Left lung (tissue), 10 donors: ENCODE data around the gene PLEKHJ1. TPM values are rescaled to one million over a fixed set of nuclear protein-coding genes. Genes with fewer than 3 reads are reported as not detected.

Source experiments
- ATAC-seq: fragments of 200-7000 bp; cut with Tn5 transposase; one replicate; pipeline ENCODE4 v1.9.1; 2020; ENCODE audit warnings: moderate library complexity
- DNase-seq, 4 donors: peaks; one replicate each; pipeline ENCODE4 v3.0.0-alpha.2; 2013 to 2020
- H3K27ac ChIP-seq, 2 donors: fragments of 200-600 bp; sonication (generic) in 1 of 2; one replicate each; pipeline versions ENCODE4 v1.5.0 to v1.8.0; 2020 to 2021
- H3K27me3 ChIP-seq, 2 donors: fragments of 200-600 bp; sonication (generic) in 1 of 2; one replicate each; pipeline versions ENCODE4 v1.5.0 to v1.8.0; 2020 to 2021
- H3K36me3 ChIP-seq, 2 donors: fragments of 200-600 bp; sonication (generic) in 1 of 2; one replicate each; pipeline versions ENCODE4 v1.5.0 to v1.8.0; 2020 to 2021
- H3K4me1 ChIP-seq, 2 donors: fragments of 200-600 bp; one replicate each; pipeline ENCODE4 v1.8.0; 2021
- H3K4me3 ChIP-seq, 2 donors: fragments of 200-600 bp; sonication (generic) in 1 of 2; one replicate each; pipeline versions ENCODE4 v1.5.0 to v1.8.0; 2020 to 2021; ENCODE audit warnings: mild to moderate bottlenecking in 1 of 2
- H3K9me3 ChIP-seq, 2 donors: fragments of 200-600 bp; sonication (generic) in 1 of 2; one replicate each; pipeline versions ENCODE4 v1.5.0 to v1.8.0; 2020 to 2021
- CTCF ChIP-seq, 2 donors: fragments of 200-600 bp; sonication (generic) in 1 of 2; IDR thresholded peaks; one replicate each; pipeline versions ENCODE4 v1.5.0 to v1.8.0; 2021; ENCODE audit warnings: antibody characterized with exemption in 2 of 2
- intact Hi-C, 2 donors: fragments of 100-400 bp; cut with DNase I; formaldehyde crosslinking; loops; one replicate each; pipeline versions ENCODE4 v1.11.2 to v1.14.2; 2022
- polyA plus RNA-seq, 6 donors: library from polyadenylated mRNA; unstranded; fragments of 120-200 nt; gene quantifications; one replicate each; pipeline ENCODE4 v1.2.1, GENCODE V29; 2013; ENCODE audit not compliant: insufficient read length in 6 of 6
- total RNA-seq, 2 donors: library from RNA; stranded (reverse); fragmentation: NEBNext Ultra II Directional; extraction: Animal tissue kit (Norgen Biotek cat#: 25700); gene quantifications; one replicate each; pipeline ENCODE4 v1.2.1, GENCODE V29; 2021
- donor health status: DM: no; HTN: yes; CAD: no.
- donor health status: DM: no; HTN: no; CAD: no.

The PLEKHJ1 gene
- total and polyA plus RNA-seq, 8 donors: 44.0 to 74.4 (median 56.5) TPM

GRCh38 chr19:2190848-2191455 is 45.2 kb downstream of the PLEKHJ1 start:
- ATAC-seq (no peak), DNase-seq (no peak)
- intact Hi-C loops: no loop called here
- Histone ChIP-seq H3K4me1 (peaks cover 15 to 36% of the 10 kb centered on the region in 2 donors), H3K27me3 (no peaks in the 10 kb centered on the region), H3K36me3 (peaks cover 0 to 89% of the 10 kb centered on the region in 2 donors), H3K27ac (no peak overlapping the region), H3K4me3 (no peak overlapping the region), H3K9me3 (no peaks in the 10 kb centered on the region)
- TF ChIP-seq CTCF (IDR thresholded peaks at IDR 0.05): no peak

GRCh38 chr19:2189880-2190279 is 46.2 kb downstream of the PLEKHJ1 start:
- intact Hi-C loops: no loop called here
- DNase-seq: no peak

GRCh38 chr19:2188708-2189385 is 47.3 kb downstream of the PLEKHJ1 start:
- H3K27me3 ChIP-seq: no peaks in the 10 kb centered on the region
- no peak for TF ChIP-seq CTCF (IDR thresholded peaks at IDR 0.05)
- DNase-seq (no peak), ATAC-seq (no peak)
- H3K9me3 ChIP-seq: no peaks in the 10 kb centered on the region
- H3K27ac ChIP-seq: peak overlapping the region in 1 of 2 donors; percentile 68
- H3K4me3 ChIP-seq: no peak overlapping the region
- intact Hi-C loops: no loop called here
- peaks cover 27 to 55% of the 10 kb centered on the region in 2 donors for H3K4me1 ChIP-seq
- H3K36me3 ChIP-seq: peaks cover 0 to 79% of the 10 kb centered on the region in 2 donors

More at GRCh38 chr19:2189880-2190279, 46.2 kb downstream of the PLEKHJ1 start:
- Histone ChIP-seq H3K4me1 (peaks cover 24 to 46% of the 10 kb centered on the region in 2 donors), H3K4me3 (no peak overlapping the region), H3K27ac (no peak overlapping the region), H3K27me3 (no peaks in the 10 kb centered on the region), H3K9me3 (no peaks in the 10 kb centered on the region), H3K36me3 (peaks cover 0 to 81% of the 10 kb centered on the region in 2 donors)
- ATAC-seq: no peak
- no peak for TF ChIP-seq CTCF (IDR thresholded peaks at IDR 0.05)

GRCh38 chr19:2187159-2187558 is 49.0 kb downstream of the PLEKHJ1 start:
- DNase-seq (no peak), ATAC-seq (no peak)
- Histone ChIP-seq H3K27me3 (no peaks in the 10 kb centered on the region), H3K36me3 (peaks cover 0 to 79% of the 10 kb centered on the region in 2 donors), H3K27ac (peak overlapping the region; percentile 68 to 70), H3K4me3 (no peak overlapping the region), H3K4me1 (peaks cover 27 to 67% of the 10 kb centered on the region in 2 donors), H3K9me3 (no peaks in the 10 kb centered on the region)
- intact Hi-C loops: no loop called here
- no peak for TF ChIP-seq CTCF (IDR thresholded peaks at IDR 0.05)

- H3K27me3 ChIP-seq: no peaks in the 10 kb centered on the region
- peaks cover 0 to 79% of the 10 kb centered on the region in 2 donors for H3K36me3 ChIP-seq
- intact Hi-C loops: no loop called here
- no peak for TF ChIP-seq CTCF (IDR thresholded peaks at IDR 0.05)
- no peak overlapping the region for H3K4me3 ChIP-seq
- H3K9me3 ChIP-seq: no peaks in the 10 kb centered on the region
- peak; percentile 83 for ATAC-seq
- H3K27ac ChIP-seq: peak overlapping the region; percentile 47 to 70
- DNase-seq: peak in 3 of 4 donors; percentile 77 to 89 (median 81)
- H3K4me1 ChIP-seq: peaks cover 27 to 70% of the 10 kb centered on the region in 2 donors
These were observed 49.9 kb downstream of the PLEKHJ1 start for GRCh38 chr19:2186071-2186846.
